ENCODE measurements around the gene ENDOU. TPM values are rescaled to one million over a fixed set of nuclear protein-coding genes. Genes with fewer than 3 reads are reported as not detected.

The ENDOU gene
- total RNA-seq, 1 donor from 2014 or later = 21.4 TPM

DNA sequence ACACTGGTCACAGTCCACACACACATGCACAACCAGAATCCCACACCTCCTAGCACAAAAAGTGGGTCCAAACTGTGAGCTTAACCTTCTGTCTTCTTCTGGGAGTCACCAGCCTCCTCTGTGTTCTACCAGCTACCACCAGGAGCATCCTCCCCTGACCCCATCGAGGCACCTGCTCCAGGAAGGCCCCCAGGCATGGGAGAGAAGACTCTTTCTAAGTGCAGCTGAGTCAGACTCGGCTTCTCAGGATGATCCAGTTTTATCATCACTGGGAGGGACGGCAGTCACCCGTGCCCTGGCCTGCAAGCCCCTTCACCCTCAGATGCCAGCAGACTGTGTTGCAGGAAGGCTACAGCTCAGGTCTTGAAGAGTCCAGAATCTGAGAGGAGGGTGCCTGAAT, 7.9 kb upstream of the ENDOU start:
- intact Hi-C loops (cut with DNase I) = no loop called here
- Histone ChIP-seq H3K9me3 (no peaks in the 10 kb centered on the region), H3K27me3 (no peaks in the 10 kb centered on the region), H3K36me3 (no peaks in the 10 kb centered on the region), H3K27ac (no peak overlapping the region), H3K4me3 (no peak overlapping the region), H3K4me1 (peaks cover 54% of the 10 kb centered on the region)
- TF ChIP-seq POLR2AphosphoS5 (IDR thresholded peaks at IDR 0.05; ENCODE audit: insufficient read depth in 1 of 2, low read depth in 1 of 2) = no peak
- TF ChIP-seq CTCF (IDR thresholded peaks at IDR 0.05) = no peak
- no peak for TF ChIP-seq POLR2A (IDR thresholded peaks at IDR 0.05)
- no peak for DNase-seq (ENCODE audit: extremely low spot score in 2 of 2)

DNA sequence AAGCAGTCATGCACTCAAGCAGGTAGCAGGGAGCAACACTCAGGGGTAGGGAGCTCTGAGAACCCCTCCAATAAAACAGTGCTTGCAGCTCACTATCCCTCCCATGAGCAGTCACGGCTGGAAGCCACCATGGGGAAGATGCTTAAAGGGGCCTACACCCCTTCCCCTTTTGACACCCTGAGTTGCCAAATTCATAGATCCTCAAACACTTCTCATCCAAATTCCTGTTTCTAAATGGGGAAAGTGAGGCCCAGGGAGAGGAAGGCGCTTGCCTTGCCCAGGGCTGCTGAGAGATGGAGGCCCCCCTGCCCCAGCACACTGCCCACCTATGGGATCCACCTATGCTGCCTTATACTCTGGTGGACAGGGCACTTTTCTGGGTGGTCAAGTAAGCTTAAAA, 7.2 kb upstream of the ENDOU start:
- Histone ChIP-seq H3K36me3 (no peaks in the 10 kb centered on the region), H3K4me1 (peaks cover 48% of the 10 kb centered on the region), H3K9me3 (no peaks in the 10 kb centered on the region), H3K27ac (no peak overlapping the region), H3K4me3 (no peak overlapping the region), H3K27me3 (no peaks in the 10 kb centered on the region)
- no peak for DNase-seq (ENCODE audit: extremely low spot score in 2 of 2)
- TF ChIP-seq CTCF (IDR thresholded peaks at IDR 0.05) (no peak), POLR2AphosphoS5 (IDR thresholded peaks at IDR 0.05; ENCODE audit: insufficient read depth in 1 of 2, low read depth in 1 of 2) (no peak), POLR2A (IDR thresholded peaks at IDR 0.05) (no peak)
- intact Hi-C loops (cut with DNase I) = no loop called here

DNA sequence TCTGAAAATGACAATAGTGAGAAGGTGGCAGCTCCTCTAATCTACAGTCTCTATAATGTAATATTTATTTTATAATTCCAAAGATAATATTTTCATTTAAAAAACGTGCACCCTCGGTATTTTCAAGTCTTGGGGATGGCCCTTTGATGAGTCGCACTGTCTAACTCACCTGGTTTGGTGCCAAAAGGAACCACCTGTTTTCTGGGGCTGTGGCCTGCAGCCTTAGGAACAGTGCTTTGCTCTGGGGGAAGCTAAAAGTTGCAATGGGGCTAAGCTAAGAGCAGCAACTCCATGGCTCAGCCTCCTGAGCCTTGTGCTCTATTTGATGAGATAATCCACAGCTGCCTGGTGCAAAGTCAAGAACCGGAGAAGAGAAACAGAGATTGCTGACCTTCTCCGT, 6.4 kb upstream of the ENDOU start:
- no peaks in the 10 kb centered on the region for H3K27me3 ChIP-seq
- peaks cover 43% of the 10 kb centered on the region for H3K4me1 ChIP-seq
- intact Hi-C loops (cut with DNase I) = no loop called here
- no peaks in the 10 kb centered on the region for H3K36me3 ChIP-seq
- TF ChIP-seq CTCF (IDR thresholded peaks at IDR 0.05) (no peak), POLR2A (IDR thresholded peaks at IDR 0.05) (no peak), POLR2AphosphoS5 (IDR thresholded peaks at IDR 0.05; ENCODE audit: insufficient read depth in 1 of 2, low read depth in 1 of 2) (no peak)
- H3K9me3 ChIP-seq = no peaks in the 10 kb centered on the region
- H3K27ac ChIP-seq = no peak overlapping the region
- H3K4me3 ChIP-seq = no peak overlapping the region
- DNase-seq (ENCODE audit: extremely low spot score in 2 of 2) = no peak

DNA sequence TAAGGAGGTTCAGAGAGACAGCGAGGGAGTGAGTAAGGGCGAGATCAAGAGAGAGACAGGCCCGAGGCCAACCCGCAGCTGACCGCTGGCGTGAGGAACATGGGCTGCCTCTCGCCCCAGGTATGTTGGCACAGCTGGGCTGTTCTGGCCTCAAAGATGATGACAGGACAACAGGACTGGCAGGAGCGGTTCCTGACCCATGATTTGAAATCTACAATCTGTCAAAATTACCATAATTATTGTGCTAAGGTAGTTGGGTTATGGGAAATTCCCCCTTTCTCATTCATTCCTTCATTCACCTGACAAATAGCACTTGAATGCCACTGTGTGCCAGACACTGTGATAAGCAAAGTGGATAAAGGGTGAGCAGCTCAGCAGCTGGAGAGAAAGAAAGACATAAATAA, 5.1 kb upstream of the ENDOU start:
- no peak for DNase-seq (ENCODE audit: extremely low spot score in 2 of 2)
- Histone ChIP-seq H3K27me3 (no peaks in the 10 kb centered on the region), H3K27ac (peak overlapping the region; percentile 30), H3K9me3 (no peaks in the 10 kb centered on the region), H3K4me3 (no peak overlapping the region), H3K36me3 (no peaks in the 10 kb centered on the region), H3K4me1 (peaks cover 29% of the 10 kb centered on the region)
- intact Hi-C loops (cut with DNase I) = no loop called here
- no peak for TF ChIP-seq POLR2AphosphoS5 (IDR thresholded peaks at IDR 0.05; ENCODE audit: insufficient read depth in 1 of 2, low read depth in 1 of 2)
- no peak for TF ChIP-seq POLR2A (IDR thresholded peaks at IDR 0.05)
- TF ChIP-seq CTCF (IDR thresholded peaks at IDR 0.05) = no peak

- Histone ChIP-seq H3K9me3 (no peaks in the 10 kb centered on the region), H3K27ac (no peak overlapping the region), H3K36me3 (no peaks in the 10 kb centered on the region), H3K4me1 (peaks cover 18% of the 10 kb centered on the region), H3K27me3 (no peaks in the 10 kb centered on the region), H3K4me3 (no peak overlapping the region)
- no peak for DNase-seq (ENCODE audit: extremely low spot score in 2 of 2)
- TF ChIP-seq POLR2A (IDR thresholded peaks at IDR 0.05) (no peak), CTCF (IDR thresholded peaks at IDR 0.05) (no peak), POLR2AphosphoS5 (IDR thresholded peaks at IDR 0.05; ENCODE audit: insufficient read depth in 1 of 2, low read depth in 1 of 2) (no peak)
- intact Hi-C loops (cut with DNase I) = no loop called here
These were observed 3.9 kb upstream of the ENDOU start for GRCh38 chr12:47729233-47729632.

Measured in vagina (tissue), 2 donors.